COR-L47 (cell line): ENCODE data around the gene BICRA.
"Not testable (repeated sequence)": the region's sequence is repeated elsewhere in the genome, so short reads cannot be mapped to it uniquely, and the experiment has no call there.

ENCODE experiments used
- DNase-seq: peaks from one replicate; lab custom pipeline; 2025; lab: John Stamatoyannopoulos, UW

BICRA gene

DNA sequence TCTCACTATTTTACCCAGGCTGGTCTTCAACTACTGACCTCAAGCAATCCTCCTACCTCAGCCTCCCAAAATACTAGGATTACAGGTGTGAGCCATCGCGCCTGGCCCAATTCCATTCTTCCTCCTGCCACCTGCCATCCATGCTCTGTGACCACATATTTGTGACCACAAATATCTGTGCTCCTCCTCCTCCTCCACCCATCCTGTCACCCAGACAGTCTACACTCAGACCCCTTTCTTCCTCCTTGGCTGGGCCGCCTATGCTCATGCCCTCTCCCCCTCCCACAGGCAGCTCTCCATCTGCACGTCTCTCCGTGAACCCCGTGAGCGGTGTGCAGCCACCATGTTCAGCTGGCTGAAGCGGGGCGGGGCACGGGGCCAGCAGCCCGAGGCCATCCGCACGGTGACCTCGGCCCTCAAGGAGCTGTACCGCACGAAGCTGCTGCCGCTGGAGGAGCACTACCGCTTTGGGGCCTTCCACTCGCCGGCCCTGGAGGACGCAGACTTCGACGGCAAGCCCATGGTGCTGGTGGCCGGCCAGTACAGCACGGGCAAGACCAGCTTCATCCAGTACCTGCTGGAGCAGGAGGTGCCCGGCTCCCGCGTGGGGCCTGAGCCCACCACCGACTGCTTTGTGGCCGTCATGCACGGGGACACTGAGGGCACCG lies 107.5 kb downstream of the BICRA start:
- no peak for DNase-seq

DNA sequence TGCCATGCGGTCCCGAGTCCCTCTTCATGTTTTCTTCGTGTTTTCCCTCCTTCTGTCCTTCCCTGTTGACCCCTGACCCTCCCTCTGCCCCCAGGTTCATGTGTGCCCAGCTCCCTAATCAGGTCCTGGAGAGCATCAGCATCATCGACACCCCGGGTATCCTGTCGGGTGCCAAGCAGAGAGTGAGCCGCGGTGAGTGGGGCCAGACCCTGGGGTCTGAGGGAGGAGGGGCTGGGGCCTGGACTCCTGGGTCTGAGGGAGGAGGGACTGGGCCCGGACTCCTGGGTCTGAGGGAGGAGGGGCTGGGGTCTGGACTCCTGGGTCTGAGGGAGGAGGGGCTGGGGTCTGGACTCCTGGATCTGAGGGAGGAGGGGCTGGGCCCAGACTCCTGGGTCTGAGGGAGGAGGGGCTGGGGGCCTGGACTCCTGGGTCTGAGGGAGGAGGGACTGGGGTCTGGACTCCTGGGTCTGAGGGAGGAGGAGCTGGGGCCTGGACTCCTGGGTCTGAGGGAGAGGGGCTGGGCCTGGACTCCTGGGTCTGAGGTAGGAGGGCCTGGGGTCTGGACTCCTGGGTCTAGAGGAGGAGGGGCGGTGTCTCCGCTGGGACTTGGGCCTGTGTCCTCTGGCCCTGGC lies 109.6 kb downstream of the BICRA start:
- not testable (repeated sequence) for DNase-seq

DNA sequence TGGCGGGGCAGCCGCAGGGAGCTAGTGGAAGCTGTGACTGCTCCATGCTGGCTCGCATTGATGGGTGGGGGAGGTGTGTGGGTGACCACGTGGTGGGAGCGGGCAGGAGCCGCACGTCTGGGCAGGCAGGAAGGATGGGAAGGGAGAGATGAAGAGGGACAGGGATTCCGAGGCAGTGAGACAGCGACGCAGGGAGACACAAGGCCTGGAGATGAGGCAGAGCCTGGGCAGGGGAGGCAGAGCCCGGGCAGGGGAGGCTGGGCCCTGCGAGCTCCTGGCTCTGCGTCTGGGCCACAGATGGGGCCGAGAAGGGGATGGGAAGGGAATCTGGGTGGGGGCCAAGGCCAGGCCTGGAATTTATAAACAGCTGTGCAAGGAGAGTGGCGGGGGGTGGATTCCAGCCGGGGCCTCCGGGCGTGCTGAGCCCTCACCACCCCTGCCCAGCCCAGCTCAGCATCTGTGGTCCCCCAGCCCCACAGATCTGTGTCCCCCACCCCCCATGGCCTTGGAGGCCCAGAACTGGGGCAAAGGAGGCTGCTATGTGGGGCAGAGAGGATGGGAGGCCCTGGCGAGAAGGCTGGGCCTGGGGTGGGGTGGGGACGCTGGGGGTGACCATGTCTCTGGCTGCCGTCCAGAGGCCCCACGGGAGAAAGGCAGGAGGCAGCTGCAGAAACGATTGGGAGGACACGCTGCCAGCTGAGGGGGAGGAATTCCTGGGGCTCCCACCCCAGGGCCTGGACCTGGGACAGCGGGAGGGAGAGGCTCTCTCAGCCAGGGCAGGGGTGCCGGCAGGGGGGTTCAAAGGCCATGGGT lies 110.3 kb downstream of the BICRA start:
- no peak for DNase-seq

DNA sequence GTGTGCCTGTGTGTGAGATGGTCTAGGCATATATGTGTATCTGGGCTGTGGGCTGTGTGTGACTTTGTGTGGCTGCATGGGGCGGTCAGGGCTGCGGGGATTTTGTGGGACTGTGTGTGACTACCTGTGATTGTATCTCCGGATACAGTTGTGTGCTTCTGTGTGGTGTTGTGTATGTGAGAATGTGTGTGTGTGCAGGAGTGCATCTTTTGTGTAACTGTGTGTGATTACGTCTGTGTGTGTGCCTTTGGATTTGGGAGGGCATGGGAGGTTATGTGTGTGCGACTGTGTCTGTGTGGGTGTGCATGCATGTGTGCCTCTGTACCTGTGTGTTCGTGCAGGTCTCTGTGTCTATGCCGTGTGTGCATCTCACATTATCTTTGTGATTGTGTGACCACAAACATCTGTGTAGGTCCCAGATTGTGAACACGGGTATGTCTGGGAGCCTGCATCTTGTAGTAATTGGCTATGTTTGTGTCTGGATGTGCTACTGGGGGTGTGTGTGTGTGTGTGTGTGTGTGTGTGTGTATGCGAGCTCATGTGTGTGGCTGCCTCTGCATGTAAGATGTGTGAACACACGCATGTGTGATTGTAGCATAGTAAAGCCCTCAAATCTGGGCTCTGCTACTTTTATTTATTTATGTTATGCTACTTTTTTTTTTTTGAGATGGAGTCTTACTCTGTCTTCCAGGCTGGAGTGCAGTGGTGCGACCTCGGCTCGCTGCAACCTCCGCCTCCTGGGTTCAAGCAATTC lies 111.9 kb downstream of the BICRA start:
- DNase-seq: no peak

DNA sequence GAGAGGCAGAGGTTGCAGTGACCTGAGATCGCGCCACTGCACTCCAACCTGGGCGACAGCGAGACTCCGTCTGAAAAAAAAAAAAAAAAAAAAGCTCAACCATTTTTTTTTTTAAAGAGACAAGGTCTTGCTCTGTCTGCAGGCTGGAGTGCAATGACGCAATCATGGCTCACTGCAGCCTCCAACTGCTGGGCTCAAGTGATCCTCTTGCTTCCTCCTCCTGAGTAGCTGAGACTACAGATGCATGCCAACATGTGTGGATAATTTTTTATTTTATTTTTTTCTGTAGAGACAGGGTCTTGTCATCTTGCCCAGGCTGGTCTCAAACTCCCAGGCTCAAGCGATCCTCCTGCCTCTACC lies 114.6 kb downstream of the BICRA start:
- no peak for DNase-seq

DNA sequence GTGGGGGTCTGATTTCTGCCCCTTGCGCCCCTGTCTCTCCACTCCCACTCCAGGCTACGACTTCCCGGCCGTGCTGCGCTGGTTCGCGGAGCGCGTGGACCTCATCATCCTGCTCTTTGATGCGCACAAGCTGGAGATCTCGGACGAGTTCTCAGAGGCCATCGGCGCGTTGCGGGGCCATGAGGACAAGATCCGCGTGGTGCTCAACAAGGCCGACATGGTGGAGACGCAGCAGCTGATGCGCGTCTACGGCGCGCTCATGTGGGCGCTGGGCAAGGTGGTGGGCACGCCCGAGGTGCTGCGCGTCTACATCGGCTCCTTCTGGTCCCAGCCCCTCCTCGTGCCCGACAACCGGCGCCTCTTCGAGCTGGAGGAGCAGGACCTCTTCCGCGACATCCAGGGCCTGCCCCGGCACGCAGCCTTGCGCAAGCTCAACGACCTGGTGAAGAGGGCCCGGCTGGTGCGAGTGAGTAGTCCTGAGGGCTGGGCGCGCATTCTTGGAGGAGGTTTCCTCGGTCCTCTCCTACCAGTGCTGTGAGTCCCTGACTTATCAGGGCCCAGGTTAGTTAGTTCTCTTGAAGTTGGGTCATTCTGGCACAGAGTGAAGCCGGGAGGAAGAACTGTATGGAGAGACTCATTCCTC lies 116.9 kb downstream of the BICRA start:
- DNase-seq: no peak

DNA sequence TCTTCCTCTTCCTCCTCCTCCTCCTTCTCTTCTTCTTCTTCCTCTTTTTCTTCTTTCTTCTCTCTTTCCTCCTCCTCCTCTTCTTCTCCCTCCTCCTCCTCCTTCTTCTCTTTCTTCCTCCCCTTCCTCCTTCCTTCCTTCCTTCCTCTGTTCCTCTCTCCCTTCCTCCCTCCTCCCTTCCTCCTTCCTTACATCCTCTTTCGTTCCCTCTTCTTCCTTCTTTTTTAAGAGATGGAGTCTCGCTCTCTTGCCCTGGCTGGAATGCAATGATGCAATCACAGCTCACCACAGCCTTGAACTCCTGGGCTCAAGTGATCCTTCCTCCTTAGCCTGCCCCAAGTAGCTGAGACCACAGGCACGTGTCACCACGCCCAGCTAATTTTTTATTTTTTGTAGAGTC lies 117.5 kb downstream of the BICRA start:
- DNase-seq: no peak

DNA sequence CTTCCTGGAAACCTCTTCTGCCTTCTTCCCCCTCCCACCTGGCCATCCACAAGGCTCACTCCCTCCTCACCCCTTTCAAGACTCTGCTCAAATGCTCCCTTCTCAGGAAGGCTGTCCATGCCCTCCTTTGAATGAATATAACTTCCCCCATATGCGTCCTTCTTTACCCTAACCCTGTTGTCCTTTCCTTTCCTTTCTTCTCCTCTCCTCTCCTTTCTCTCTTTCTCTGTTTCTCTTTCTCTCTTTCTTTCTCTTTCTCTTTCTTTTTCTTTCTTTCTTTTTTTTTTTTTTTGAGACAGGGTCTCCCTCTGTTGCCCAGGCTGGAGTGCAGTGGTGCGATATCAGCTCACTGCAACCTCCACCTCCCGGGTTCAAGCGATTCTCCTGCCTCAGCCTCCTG lies 119.4 kb downstream of the BICRA start:
- not testable (repeated sequence) for DNase-seq

DNA sequence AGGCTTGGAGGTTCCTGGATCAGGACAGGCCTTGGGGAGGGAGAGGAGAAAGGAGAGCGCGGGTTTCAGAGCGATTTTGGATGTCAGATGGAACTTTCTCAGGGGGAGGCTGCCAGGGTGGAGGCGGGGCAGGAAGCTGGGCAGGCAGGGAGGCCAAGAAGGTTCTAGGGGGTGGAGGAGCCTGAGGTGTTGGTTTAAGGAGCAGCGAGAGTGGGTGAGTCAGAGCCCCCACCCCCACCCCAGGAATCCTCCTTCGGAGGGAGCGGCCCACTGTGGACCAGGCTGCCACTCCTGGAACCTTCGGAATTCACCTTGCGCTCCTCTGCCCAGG lies 120.5 kb downstream of the BICRA start:
- no peak for DNase-seq

DNA sequence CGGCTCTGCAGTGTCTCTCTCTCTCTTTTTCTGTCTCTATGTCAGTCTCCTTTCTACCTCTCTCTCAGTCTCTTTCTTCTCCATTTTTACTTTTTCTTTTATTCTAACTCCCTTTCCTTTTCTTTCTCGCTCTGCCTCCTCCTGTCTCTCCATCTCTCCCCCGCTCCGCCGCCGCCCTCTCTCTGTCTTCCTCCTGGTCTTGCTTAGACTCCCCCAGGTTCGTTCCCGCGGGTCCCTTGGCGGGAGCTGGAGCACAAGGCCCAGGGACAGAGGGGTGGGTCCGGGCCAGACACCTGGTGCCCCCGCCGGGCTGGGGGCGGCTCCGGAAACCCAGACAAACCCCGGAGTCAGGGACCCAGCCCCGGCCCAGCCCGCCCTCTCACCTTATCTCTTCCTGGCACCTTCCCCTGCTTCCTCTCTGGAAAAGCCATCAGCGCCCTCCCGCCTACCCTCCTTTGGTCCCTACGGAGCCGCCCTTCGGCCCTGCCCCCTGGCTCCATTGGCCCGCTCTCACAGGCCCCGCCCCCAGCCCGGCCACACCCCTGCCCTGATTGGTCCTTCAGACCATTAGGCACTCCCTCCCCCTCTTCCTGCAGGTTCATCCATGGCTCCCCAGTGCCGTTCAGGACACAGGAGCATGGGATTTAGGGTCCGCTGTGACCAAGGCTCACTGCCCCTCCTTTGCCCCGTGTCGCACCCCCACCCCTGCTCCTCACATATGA lies 121.0 kb downstream of the BICRA start:
- DNase-seq: no peak

DNA sequence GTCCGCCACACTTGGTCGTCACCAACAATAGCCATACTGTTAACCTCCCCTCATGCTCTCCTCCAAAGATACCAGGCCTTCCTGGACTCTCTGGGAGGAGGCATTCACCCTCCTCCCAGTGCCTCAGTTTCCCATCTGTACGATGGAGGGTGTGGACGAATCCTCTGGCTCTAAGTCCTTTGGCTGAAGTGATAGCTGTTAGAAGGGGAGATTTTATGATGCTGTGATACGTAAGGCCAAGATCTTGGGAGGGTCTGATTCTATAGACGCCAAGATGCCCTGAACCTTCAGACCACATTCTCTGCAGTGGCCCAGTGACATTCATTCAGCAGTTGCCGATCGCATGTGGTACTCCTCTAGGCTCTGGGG lies 121.6 kb downstream of the BICRA start:
- DNase-seq: no peak

DNA sequence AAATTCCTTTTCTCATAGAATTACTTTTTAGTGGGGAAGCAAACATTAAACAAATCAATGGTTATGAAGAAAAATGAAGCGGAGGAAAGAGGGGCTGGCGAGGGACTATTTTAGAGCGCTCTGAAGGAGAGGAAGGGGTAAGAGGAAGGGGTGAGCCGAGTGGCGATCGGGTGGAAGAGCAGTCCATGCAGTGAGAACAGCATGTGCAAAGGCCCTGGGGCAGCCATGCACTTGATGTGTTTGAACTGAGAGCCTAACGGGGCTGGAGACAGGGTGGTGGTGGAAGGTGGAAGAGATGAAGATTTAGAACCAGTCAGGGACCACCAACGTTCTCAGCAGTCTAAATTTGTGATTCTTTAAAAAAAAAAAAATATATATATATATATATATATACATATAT lies 122.0 kb downstream of the BICRA start:
- no peak for DNase-seq

DNA sequence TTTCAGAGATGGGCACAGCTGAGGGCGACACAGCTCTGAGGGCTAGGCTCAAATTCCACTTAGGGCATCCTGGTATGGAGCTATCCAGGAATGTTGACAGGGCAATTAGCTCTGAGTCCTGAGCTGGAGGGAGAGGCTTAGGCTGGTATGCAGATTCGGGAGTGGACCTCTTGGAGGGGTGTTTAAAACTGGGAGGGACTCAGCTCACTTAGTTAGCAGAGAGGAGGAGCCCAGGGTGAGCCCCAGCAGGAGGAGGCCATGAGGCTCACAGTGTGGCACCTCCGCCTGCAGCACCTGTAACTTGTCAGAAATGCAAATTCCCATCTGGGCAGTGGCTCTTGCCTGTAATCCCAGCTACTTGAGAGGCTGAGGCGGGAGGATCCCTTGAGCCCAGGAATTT lies 126.2 kb downstream of the BICRA start:
- no peak for DNase-seq

DNA sequence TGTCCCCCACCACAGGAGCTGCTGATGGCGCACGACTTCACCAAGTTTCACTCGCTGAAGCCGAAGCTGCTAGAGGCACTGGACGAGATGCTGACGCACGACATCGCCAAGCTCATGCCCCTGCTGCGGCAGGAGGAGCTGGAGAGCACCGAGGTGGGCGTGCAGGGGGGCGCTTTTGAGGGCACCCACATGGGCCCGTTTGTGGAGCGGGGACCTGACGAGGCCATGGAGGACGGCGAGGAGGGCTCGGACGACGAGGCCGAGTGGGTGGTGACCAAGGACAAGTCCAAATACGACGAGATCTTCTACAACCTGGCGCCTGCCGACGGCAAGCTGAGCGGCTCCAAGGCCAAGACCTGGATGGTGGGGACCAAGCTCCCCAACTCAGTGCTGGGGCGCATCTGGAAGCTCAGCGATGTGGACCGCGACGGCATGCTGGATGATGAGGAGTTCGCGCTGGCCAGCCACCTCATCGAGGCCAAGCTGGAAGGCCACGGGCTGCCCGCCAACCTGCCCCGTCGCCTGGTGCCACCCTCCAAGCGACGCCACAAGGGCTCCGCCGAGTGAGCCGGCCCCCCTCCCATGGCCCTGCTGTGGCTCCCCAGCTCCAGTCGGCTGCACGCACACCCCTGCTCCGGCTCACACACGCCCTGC lies 132.1 kb downstream of the BICRA start:
- no peak for DNase-seq

DNA sequence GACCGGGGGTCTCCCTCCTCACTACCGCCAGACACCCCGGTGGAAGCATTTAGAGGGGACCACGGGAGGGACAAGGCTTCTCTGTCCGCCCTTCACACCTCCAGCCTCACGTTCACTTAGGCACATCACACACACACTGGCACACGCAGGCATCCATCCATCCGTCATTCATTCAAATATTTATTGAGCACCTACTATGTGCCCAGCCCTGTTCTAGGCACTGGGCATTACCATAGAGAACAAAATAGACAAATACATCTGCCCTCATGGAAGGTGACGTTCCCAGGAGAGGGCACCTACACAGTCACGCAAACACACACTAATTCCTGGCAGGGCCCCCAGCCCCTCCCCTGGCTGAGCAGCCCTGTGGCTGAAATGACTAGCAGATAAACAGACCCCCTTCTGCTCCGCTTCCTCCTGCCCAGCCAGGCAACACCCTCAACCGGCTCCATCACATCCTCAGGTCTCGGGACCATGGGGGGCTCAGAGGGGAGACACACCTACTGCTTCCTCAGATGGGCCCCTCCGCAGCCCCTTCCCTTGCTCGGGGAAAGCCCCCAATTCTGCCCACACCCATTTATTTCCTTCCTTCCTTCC lies 132.7 kb downstream of the BICRA start:
- DNase-seq: no peak

DNA sequence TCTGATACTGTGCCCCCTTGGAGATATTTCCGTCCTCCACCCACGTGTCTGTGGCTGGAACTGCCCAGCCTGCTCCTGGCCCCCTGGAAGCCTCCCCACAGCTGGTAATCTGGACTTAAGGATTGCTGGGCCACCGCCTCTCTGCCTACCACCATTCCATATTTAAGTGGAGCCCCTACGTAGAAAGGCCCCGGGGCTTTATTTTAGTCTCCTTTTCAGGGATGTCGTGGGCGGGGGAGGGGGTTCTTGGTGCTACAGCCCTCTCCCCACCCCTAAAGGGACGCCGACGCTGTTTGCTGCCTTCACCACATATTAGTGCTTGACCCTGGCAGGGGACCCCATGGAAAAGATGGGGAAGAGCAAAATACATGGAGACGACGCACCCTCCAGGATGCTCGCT lies 133.7 kb downstream of the BICRA start:
- no peak for DNase-seq

DNA sequence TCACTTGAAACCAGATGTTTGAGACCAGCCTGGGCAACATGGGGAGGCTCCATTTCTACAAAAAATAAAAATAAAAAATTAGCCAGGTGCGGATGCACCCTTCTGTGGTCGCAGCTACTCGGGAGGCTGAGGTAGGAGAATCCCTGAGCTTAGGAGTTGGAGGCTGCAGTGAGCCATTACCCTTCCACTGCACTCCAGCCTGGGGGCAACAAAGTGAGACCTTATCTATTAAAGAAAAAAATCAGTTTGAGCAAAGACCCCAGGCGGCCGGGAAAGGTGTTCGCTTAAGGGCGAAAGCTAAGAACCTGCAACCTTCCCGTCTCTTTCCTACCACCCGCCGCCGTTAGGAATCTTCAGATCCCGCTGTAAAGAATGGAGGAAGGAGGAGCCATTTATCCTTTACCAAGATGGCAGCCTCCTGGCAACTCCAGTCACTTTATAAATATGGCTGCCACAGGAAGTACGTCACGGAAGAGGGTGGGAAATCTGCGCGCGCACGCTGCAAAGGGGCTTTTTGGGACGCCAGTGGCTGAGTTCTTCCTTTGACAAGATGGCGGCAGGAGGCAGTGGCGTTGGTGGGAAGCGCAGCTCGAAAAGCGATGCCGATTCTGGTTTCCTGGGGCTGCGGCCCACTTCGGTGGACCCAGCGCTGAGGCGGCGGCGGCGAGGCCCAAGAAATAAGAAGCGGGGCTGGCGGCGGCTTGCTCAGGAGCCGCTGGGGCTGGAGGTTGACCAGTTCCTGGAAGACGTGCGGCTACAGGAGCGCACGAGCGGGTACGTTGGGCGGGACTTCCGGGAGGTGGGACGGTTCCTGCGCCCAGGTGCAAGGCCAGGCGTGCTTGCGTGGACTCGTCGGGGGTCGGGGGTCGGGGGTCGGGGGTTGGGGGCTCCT lies 136.3 kb downstream of the BICRA start, which contains the start of gene NOP53:
Gene NOP53, plus strand, starts transcription at position 537 of the 892 bp plus-strand sequence. Its CDS starts 14 bp downstream, at position 551.
- DNase-seq: peak; percentile 94

DNA sequence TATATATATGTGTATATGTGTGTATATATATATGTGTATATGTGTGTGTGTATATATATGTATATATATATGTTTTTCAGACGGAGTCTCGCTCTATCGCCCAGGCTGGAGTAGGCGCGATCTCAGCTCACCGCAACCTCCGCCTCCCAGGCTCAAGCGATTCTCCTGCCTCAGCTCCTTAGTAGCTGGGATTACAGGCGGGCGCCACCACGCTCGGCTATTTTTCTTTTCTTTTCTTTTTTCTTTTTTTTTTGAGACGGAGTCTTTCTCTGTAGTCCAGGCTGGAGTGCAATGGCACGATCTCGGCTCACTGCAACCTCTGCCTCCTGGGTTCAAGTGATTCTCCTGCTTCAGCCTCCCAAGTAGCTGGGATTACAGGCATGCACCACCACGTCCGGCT lies 137.2 kb downstream of the BICRA start:
- not testable (repeated sequence) for DNase-seq

DNA sequence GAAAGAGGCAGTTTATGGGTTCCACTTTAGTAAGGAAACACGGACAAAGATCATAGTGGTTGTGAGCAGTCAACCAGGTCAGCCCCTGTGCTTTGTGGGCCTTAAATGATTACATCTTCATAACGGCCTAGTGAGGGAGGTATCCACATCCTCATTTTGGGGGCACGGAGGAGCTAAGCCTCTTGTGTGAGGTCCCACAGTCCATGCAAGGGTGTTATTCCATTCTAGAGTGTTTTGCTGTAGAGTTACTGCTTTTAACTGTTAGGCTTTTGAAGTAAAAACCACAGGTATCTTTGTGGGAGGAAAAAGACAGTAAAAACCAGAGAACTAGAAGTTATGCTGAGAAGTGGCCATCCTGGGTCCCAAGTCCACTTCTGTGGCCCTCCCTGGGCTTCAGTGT lies 140.4 kb downstream of the BICRA start:
- DNase-seq: no peak
